22Rv1 (cell line): Measurements from ENCODE around the gene TBC1D22A.

Experiments
- H3K27ac ChIP-seq: fragments of 450-650 bp; 2 replicates; pipeline ENCODE4 v1.5.1; 2017
- ZFX ChIP-seq: fragments of 450-650 bp; IDR thresholded peaks from 2 replicates; pipeline ENCODE4 v1.6.1; 2017; ENCODE audit warnings: antibody characterized with exemption, borderline replicate concordance
- TF ChIP-seq, protein P1 (sequence below): fragments of 450-650 bp; IDR thresholded peaks from 2 replicates; pipeline ENCODE4 v1.5.1; 2017; ENCODE audit warnings: mild to moderate bottlenecking

Gene TBC1D22A

DNA sequence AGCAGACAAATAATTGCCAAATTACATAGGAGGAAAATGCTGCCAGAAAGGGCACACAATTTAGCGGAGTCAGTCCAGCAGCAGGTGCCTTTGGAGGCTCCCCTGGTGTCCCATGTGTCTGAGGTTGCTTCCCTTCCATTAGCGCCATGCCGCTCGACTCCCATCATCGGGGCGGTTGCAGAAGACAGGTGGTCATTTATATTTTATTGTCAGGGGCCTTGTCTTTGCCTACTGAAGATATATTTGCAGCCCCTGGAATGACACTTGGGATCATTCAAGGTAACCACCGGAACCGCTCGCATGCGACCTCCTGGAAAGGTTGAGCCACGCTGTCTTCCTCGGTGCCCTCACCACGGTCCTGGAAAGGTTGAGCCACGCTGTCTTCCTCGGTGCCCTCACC is 298.3 kb downstream of the TBC1D22A start:
- TF ChIP-seq, protein P1, sequence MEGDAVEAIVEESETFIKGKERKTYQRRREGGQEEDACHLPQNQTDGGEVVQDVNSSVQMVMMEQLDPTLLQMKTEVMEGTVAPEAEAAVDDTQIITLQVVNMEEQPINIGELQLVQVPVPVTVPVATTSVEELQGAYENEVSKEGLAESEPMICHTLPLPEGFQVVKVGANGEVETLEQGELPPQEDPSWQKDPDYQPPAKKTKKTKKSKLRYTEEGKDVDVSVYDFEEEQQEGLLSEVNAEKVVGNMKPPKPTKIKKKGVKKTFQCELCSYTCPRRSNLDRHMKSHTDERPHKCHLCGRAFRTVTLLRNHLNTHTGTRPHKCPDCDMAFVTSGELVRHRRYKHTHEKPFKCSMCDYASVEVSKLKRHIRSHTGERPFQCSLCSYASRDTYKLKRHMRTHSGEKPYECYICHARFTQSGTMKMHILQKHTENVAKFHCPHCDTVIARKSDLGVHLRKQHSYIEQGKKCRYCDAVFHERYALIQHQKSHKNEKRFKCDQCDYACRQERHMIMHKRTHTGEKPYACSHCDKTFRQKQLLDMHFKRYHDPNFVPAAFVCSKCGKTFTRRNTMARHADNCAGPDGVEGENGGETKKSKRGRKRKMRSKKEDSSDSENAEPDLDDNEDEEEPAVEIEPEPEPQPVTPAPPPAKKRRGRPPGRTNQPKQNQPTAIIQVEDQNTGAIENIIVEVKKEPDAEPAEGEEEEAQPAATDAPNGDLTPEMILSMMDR = no peak
- TF ChIP-seq ZFX = no peak

DNA sequence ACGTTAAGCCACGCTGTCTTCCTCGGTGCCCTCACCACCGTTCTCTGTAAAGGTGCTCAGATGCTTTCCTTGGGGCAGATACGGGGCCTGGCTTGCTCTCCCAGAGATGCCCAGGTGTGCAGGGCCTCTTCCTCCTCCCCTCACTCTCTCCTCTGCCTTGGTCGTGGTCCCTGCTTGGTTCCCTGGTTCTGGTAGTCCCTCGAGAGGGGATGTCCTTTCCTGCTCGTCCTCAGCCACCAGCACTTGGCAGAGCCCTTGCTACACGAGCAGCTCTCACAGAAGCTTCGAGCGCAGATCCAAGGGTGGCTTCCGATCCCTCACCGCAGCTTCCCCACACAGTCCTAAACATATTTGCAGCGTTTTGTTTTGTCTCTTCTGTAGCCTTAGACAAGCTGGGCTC is 298.8 kb downstream of the TBC1D22A start:
- TF ChIP-seq ZFX = no peak
- TF ChIP-seq, protein P1 = no peak
- no peak overlapping the region for H3K27ac ChIP-seq

More for the DNA sequence above, 298.3 kb downstream of the TBC1D22A start:
- no peak overlapping the region for H3K27ac ChIP-seq

DNA sequence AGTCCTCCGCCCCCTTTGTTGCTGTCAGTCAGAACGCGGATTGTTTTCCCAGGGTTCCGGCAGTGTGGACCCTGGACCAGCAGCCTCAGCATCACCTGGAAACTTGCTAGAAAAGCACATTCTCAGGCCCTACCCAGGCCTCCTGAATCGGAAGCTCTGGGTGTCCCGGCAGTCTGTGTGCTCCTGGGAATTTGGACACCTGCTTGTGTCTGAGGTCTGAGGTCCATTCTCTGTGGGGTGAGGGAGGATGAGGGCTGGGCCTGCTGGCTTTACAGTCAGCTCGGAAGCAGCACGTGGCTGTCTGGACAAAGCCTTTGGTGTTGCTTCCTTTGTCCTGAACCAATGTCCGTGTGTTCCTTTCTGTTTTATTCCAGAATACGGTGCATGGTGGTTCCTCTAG is 299.7 kb downstream of the TBC1D22A start:
- TF ChIP-seq ZFX = no peak
- TF ChIP-seq, protein P1 = no peak
- no peak overlapping the region for H3K27ac ChIP-seq

DNA sequence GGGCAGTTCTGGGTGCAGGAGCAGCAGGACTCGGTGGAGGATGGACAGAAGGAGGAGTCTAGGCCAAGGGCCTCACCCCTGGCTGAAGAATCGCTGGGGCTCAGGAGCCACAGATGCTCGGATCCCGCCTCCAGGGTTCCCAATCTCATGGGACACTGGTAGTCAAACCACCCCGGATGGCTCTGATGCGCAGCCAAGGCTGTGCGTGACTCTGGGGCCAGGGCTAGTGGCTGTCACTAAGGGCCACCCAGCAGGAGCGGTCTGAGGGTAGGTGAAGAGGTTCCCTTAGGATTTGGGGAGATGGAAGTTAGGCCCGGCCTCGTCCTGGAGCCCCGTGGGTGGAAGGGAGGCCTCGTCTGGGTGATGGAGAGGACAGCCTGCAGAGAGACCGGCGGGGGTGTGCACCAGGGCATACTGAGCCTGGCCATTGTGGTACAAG is 300.6 kb downstream of the TBC1D22A start:
- H3K27ac ChIP-seq = no peak overlapping the region
- no peak for TF ChIP-seq ZFX
- TF ChIP-seq, protein P1 = no peak

DNA sequence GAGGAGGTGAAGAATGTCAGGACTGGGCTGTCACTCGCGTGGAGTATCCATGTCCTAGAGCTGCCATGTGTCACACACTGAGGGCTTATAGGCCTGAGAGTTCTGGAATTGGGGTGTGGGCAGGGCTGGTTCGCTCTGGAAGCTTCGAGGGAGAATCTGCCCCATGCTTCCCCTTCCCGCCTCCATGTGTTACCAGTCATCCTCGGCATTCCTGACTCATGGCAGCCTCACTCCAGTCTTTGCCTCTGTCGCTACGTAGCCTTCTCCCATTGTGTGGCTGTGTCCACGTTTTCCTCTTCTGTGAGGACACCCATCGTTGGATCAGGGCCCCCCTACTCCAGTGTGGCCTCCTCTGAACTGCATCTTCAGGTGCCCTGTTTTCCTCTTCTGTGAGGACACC is 301.2 kb downstream of the TBC1D22A start:
- TF ChIP-seq ZFX = no peak
- TF ChIP-seq, protein P1 = no peak
- H3K27ac ChIP-seq = no peak overlapping the region

DNA sequence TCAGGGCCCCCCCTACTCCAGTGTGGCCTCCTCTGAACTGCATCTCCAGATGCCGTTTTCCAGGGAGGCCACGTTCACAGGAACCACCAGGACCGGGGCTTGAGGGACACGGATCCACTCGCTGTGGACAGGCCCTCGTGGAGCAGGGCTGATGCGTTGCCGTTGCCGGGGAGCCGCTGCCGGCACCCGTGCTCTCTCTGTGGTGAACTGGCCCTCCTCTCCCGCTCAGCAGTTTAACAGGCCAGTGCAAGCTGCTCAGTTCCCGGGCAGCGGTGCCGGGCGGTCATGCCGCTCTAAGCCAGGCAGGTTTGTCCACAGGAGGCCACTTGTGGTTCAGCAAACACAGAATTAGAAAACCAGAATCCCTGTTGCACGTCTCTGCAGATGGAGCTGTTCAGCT is 301.6 kb downstream of the TBC1D22A start:
- TF ChIP-seq, protein P1 = no peak
- no peak for TF ChIP-seq ZFX
- H3K27ac ChIP-seq = no peak overlapping the region

DNA sequence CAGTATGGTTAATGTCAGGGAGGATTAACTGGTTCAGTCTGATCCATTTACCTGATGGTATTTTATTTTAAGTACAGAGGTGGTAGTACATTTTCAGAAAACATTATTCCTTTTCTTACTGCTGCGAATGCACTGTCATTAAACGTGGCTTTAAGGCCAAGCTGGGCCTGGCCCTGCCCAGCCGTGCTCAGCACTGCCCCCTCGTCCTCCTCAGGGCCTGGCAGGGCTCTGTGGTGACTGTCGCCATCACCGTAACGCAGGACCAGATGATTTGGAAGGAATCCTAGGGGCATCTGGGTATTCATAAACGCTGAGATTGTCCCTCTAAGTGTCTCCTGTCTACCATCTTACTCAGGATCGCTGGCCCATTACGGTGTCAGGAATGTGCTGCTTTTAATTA is 302.0 kb downstream of the TBC1D22A start:
- no peak for TF ChIP-seq ZFX
- TF ChIP-seq, protein P1 = 0 out of 2 replicates have a peak, but pooled peaks have one; percentile 5
- H3K27ac ChIP-seq = no peak overlapping the region
